Kidney (tissue), 22 donors: ENCODE results near the gene OR2A25. TPM values are rescaled to one million over a fixed set of nuclear protein-coding genes. Genes with fewer than 3 reads are reported as not detected.

Experiments
- DNase-seq, 5 donors: peaks; one replicate each; pipeline ENCODE4 v3.0.0-alpha.2; 2013 to 2020
- FAIRE-seq: peaks from 2 replicates; lab custom pipeline; 2012; peaks lifted over from hg19 to GRCh38; lab: Jason Lieb, UNC
- H3K27ac ChIP-seq, 2 donors: one replicate each; pipeline ENCODE4 v1.7.0; 2013; ENCODE audit warnings: low read depth in 2 of 2, low read length in 2 of 2, inconsistent platforms in 1 of 2
- H3K27me3 ChIP-seq: one replicate; pipeline ENCODE4 v1.7.1; 2013; ENCODE audit warnings: low read length, inconsistent platforms; ENCODE audit not compliant: control insufficient read depth, insufficient read depth
- H3K36me3 ChIP-seq, 3 donors: one replicate each; pipeline versions ENCODE4 v1.7.0 to v1.7.1; 2013; ENCODE audit warnings: low read length in 3 of 3, control low read depth in 1 of 3, inconsistent platforms in 1 of 3; ENCODE audit not compliant: insufficient read depth in 3 of 3, control insufficient read depth in 2 of 3
- H3K4me1 ChIP-seq, 3 donors: one replicate each; pipeline versions ENCODE4 v1.7.0 to v1.7.1; 2013; ENCODE audit warnings: low read length in 3 of 3, inconsistent platforms in 1 of 3, low read depth in 1 of 3; ENCODE audit not compliant: control insufficient read depth in 2 of 3, insufficient read depth in 2 of 3
- H3K4me3 ChIP-seq, 3 donors: one replicate each; pipeline versions ENCODE4 v1.7.0 to v1.8.1; 2013; ENCODE audit warnings: low read length in 3 of 3, control low read depth in 1 of 3, inconsistent platforms in 1 of 3
- H3K9ac ChIP-seq, 3 donors: one replicate each; pipeline versions ENCODE4 v1.7.0 to v1.7.1; 2013; ENCODE audit warnings: low read length in 3 of 3, control low read depth in 1 of 3, inconsistent platforms in 1 of 3
- H3K9me3 ChIP-seq, 3 donors: one replicate each; pipeline versions ENCODE4 v1.7.0 to v1.7.1; 2013; ENCODE audit warnings: low read length in 3 of 3, control low read depth in 1 of 3, inconsistent platforms in 1 of 3; ENCODE audit not compliant: control insufficient read depth in 2 of 3, insufficient read depth in 1 of 3
- CTCF ChIP-seq: IDR thresholded peaks from 3 replicates; pipeline ENCODE4 v1.5.1; 2012; ENCODE audit warnings: mild to moderate bottlenecking, moderate library complexity, borderline replicate concordance; ENCODE audit not compliant: insufficient read depth; ENCODE audit errors: extremely low read depth
- intact Hi-C: fragments of 100-400 bp; cut with DNase I; formaldehyde crosslinking; loops from one replicate; pipeline ENCODE4 v1.11.1; 2022
- long read RNA-seq, 10 donors: library from polyadenylated mRNA in 1 of 10; unstranded in 1 of 10; transcript quantifications; one replicate each; pipeline ENCODE4 v2.0.0 and lab custom pipeline, GENCODE V29; 2021 to 2026
- polyA plus RNA-seq: library from polyadenylated mRNA; stranded (reverse); fragments of 350-450 nt; fragmentation: Illumina TruSeq; extraction: RNeasy Lipid Tissue Mini Kit (QIAGEN cat#74804); gene quantifications from one replicate; pipeline ENCODE4 v1.2.3, GENCODE V29; 2014; ENCODE audit warnings: low read depth, low replicate concordance; ENCODE audit not compliant: insufficient read depth
- total RNA-seq: library from RNA; stranded (reverse); fragmentation: NEBNext Ultra II Directional; extraction: Animal tissue kit (Norgen Biotek cat#: 25700); gene quantifications from one replicate; pipeline ENCODE4 v1.2.1, GENCODE V29; 2021
- donor health status: control.
- donor health status: control.
- donor health status: control.
- donor health status: control.
- donor health status: control.
- donor health status: DM: yes; HTN: yes; CAD: no.
- donor health status: Normal renal cell carcinoma (clear cell type).

OR2A25 gene
- total RNA-seq (not detected), polyA plus RNA-seq (not detected)
- long read RNA-seq, donor 1, result 0 reads
- long read RNA-seq, donor 2, result 0 reads
- long read RNA-seq, donor 3, result 0 reads
- long read RNA-seq, donor 4, result 0 reads
- long read RNA-seq, donor 5, result 0 reads
- long read RNA-seq, donor 6, result 0 reads
- long read RNA-seq, donor 7, result 0 reads
- long read RNA-seq, donor 8, partial matches to known transcripts, result 0 of 1 reads
- long read RNA-seq, donor 8, other reads (novel, unspliced or antisense), result 0 of 1 reads
- long read RNA-seq, donor 9, result 0 reads
- long read RNA-seq, donor 10, result 0 reads

GRCh38 chr7:144069511-144069910 is at the start of gene OR2A25:
Gene OR2A25, plus strand, starts transcription at chr7:144069811. Its CDS starts 4,409 bp downstream, at chr7:144074220.
- Histone ChIP-seq H3K27ac (no peak within 1 kb of the TSS), H3K4me1 (no peaks in the 10 kb centered on the region), H3K4me3 (no peak within 1 kb of the TSS), H3K27me3 (no peaks in the 10 kb centered on the region), H3K9ac (no peak within 1 kb of the TSS), H3K36me3 (no peaks in the 10 kb centered on the region), H3K9me3 (no peaks in the 10 kb centered on the region)
- no peak for TF ChIP-seq CTCF
- intact Hi-C loops, result no loop called here
- no peak for FAIRE-seq
- no peak for DNase-seq

DNA sequence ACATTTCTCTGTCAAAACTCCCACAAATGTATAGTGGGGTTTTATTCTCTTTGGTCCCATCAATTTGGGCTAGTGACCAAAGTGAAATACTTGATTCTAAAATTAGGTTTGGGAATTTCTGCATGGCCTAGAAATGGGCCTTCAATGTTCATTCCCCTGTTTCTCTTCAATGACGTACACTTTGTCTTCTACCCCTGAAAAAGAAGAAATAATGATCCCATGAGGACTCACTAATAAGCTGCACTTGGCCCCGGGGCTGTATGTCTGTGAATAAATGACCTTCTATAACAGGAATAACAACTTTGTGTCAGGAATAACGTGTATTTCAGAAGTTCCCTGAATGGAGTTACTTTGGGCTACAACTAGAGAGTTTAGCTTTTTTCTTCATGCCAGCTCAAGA is 49.3 kb upstream of the OR2A25 start:
- no peaks in the 10 kb centered on the region for H3K36me3 ChIP-seq
- FAIRE-seq (no peak), DNase-seq (no peak)
- H3K27me3 ChIP-seq, result no peaks in the 10 kb centered on the region
- H3K9ac ChIP-seq, result no peak overlapping the region
- no peak overlapping the region for H3K4me3 ChIP-seq
- no peaks in the 10 kb centered on the region for H3K9me3 ChIP-seq
- TF ChIP-seq CTCF, result no peak
- intact Hi-C loops, result no loop called here
- H3K27ac ChIP-seq, result no peak overlapping the region
- no peaks in the 10 kb centered on the region for H3K4me1 ChIP-seq

DNA sequence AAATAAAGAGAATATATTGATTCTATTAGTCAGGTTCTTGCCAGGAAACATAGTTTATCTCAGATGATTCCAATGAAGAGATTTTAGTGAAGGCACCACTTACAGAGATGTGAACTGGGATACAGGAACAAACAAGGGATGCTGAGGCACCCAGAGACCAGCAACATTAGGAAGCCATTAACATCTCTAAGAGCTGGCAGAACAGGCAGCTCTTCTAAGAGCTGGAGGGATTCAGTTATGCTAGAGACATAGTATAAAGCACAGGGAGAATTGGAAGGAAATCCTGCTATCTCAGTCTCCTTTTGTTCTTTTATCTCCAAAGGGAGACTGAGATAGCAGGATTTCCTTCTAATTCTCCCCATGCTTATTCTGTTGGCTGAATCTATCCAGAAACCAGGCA is 47.4 kb upstream of the OR2A25 start:
- FAIRE-seq, result no peak
- Histone ChIP-seq H3K9me3 (no peaks in the 10 kb centered on the region), H3K27ac (no peak overlapping the region), H3K9ac (no peak overlapping the region), H3K27me3 (no peaks in the 10 kb centered on the region), H3K4me3 (no peak overlapping the region), H3K4me1 (no peaks in the 10 kb centered on the region), H3K36me3 (no peaks in the 10 kb centered on the region)
- intact Hi-C loops, result no loop called here
- no peak for DNase-seq
- TF ChIP-seq CTCF, result no peak
